IPS DF 6.9 (cell line): ENCODE data around the gene TMEM35A.

ENCODE experiments used
- DNase-seq: peaks from one replicate; pipeline ENCODE4 v3.0.0-alpha.2; 2013; ENCODE audit warnings: low read depth, low spot score
- H3K27ac ChIP-seq: one replicate; pipeline ENCODE4 v1.5.1; 2013; ENCODE audit warnings: low read length, control low read depth
- H3K27me3 ChIP-seq: 2 replicates; pipeline ENCODE4 v1.6.1; 2013; ENCODE audit warnings: mild to moderate bottlenecking, low read length; ENCODE audit not compliant: control insufficient read depth, insufficient read depth
- H3K36me3 ChIP-seq: 2 replicates; pipeline ENCODE4 v1.6.1; 2013; ENCODE audit warnings: low read length; ENCODE audit not compliant: control insufficient read depth, insufficient read depth
- H3K4me1 ChIP-seq: 2 replicates; pipeline ENCODE4 v1.6.1; 2013; ENCODE audit warnings: low read length; ENCODE audit not compliant: control insufficient read depth, insufficient read depth
- H3K4me3 ChIP-seq: 2 replicates; pipeline ENCODE4 v1.5.1; 2013; ENCODE audit warnings: mild to moderate bottlenecking, low read length
- H3K9me3 ChIP-seq: 2 replicates; pipeline ENCODE4 v1.6.1; 2013; ENCODE audit warnings: low read length, inconsistent platforms; ENCODE audit not compliant: control insufficient read depth, insufficient read depth
- WGBS: extraction: QIAGEN DNeasy Blood & Tissue Kit; methylation state at CpG from one replicate; pipeline ENCODE4 v1.1.7; 2013; ENCODE audit warnings: mixed read lengths, missing lambda C conversion rate; ENCODE audit not compliant: insufficient read length, insufficient coverage; 5-methylcytosine and 5-hydroxymethylcytosine counted together

Gene TMEM35A

GRCh38 chrX:101079736-101080270, 1.1 kb downstream of the TMEM35A start:
- H3K27me3 ChIP-seq = no peaks in the 10 kb centered on the region
- no peaks in the 10 kb centered on the region for H3K4me1 ChIP-seq
- no peaks in the 10 kb centered on the region for H3K9me3 ChIP-seq
- WGBS = no CpG with 5 or more reads among the region's 8 CpGs
- DNase-seq = no peak
- no peaks in the 10 kb centered on the region for H3K36me3 ChIP-seq
- H3K27ac ChIP-seq = no peak overlapping the region
- no peak overlapping the region; the same call in 1 of the 2 replicates for H3K4me3 ChIP-seq

GRCh38 chrX:101080326-101081124, 1.8 kb downstream of the TMEM35A start:
- no peak overlapping the region for H3K4me3 ChIP-seq
- H3K4me1 ChIP-seq = no peaks in the 10 kb centered on the region
- H3K27me3 ChIP-seq = no peaks in the 10 kb centered on the region
- no peaks in the 10 kb centered on the region for H3K36me3 ChIP-seq
- WGBS = no CpG with 5 or more reads among the region's 3 CpGs
- H3K27ac ChIP-seq = no peak overlapping the region
- no peak for DNase-seq
- H3K9me3 ChIP-seq = no peaks in the 10 kb centered on the region

GRCh38 chrX:101081231-101081630, 2.6 kb downstream of the TMEM35A start:
- no CpG with 5 or more reads among the region's 3 CpGs for WGBS
- no peaks in the 10 kb centered on the region for H3K9me3 ChIP-seq

GRCh38 chrX:101091817-101092216, 13.1 kb downstream of the TMEM35A start:
- no peaks in the 10 kb centered on the region for H3K4me1 ChIP-seq
- no CpG with 5 or more reads among the region's 1 CpG for WGBS
- no peaks in the 10 kb centered on the region for H3K36me3 ChIP-seq
- no peaks in the 10 kb centered on the region for H3K9me3 ChIP-seq
- H3K4me3 ChIP-seq = no peak overlapping the region
- H3K27me3 ChIP-seq = no peaks in the 10 kb centered on the region
- H3K27ac ChIP-seq = no peak overlapping the region
- no peak for DNase-seq

More at GRCh38 chrX:101081231-101081630, 2.6 kb downstream of the TMEM35A start:
- Histone ChIP-seq H3K4me1 (no peaks in the 10 kb centered on the region), H3K27me3 (no peaks in the 10 kb centered on the region), H3K4me3 (no peak overlapping the region), H3K36me3 (no peaks in the 10 kb centered on the region), H3K27ac (no peak overlapping the region)
- DNase-seq = no peak

- WGBS = no CpG with 5 or more reads among the region's 48 CpGs
- DNase-seq = peak; percentile 47
- no peaks in the 10 kb centered on the region for H3K36me3 ChIP-seq
- no peaks in the 10 kb centered on the region for H3K9me3 ChIP-seq
- no peaks in the 10 kb centered on the region for H3K4me1 ChIP-seq
- H3K27me3 ChIP-seq = no peaks in the 10 kb centered on the region
- H3K27ac ChIP-seq = no peak within 1 kb of the TSS
- H3K4me3 ChIP-seq = peak within 1 kb of the TSS; percentile 68; the same call in 1 of the 2 replicates
Observed at GRCh38 chrX:101097546-101098453, 19.1 kb downstream of the TMEM35A start, which contains the start of gene CENPI. Gene CENPI, plus strand, starts transcription at chrX:101098204. Its CDS starts 2,867 bp downstream, at chrX:101101071.

- WGBS = no CpG with 5 or more reads among the region's 4 CpGs
- no peaks in the 10 kb centered on the region for H3K36me3 ChIP-seq
- no peaks in the 10 kb centered on the region for H3K27me3 ChIP-seq
- H3K4me1 ChIP-seq = no peaks in the 10 kb centered on the region
- no peaks in the 10 kb centered on the region for H3K9me3 ChIP-seq
- DNase-seq = no peak
- no peak overlapping the region for H3K4me3 ChIP-seq
- H3K27ac ChIP-seq = no peak overlapping the region
Observed at GRCh38 chrX:101108284-101108683, 29.6 kb downstream of the TMEM35A start.

GRCh38 chrX:101117701-101118100, 39.0 kb downstream of the TMEM35A start:
- H3K27me3 ChIP-seq = no peaks in the 10 kb centered on the region
- no CpG with 5 or more reads among the region's 3 CpGs for WGBS

GRCh38 chrX:101136235-101136634, 57.6 kb downstream of the TMEM35A start:
- Histone ChIP-seq H3K9me3 (no peaks in the 10 kb centered on the region), H3K27me3 (no peaks in the 10 kb centered on the region), H3K4me3 (no peak overlapping the region), H3K27ac (no peak overlapping the region), H3K4me1 (no peaks in the 10 kb centered on the region), H3K36me3 (no peaks in the 10 kb centered on the region)
- WGBS = no CpG with 5 or more reads among the region's 2 CpGs
- DNase-seq = no peak

More at GRCh38 chrX:101117701-101118100, 39.0 kb downstream of the TMEM35A start:
- Histone ChIP-seq H3K9me3 (no peaks in the 10 kb centered on the region), H3K36me3 (no peaks in the 10 kb centered on the region; the same call in 1 of the 2 replicates), H3K4me1 (no peaks in the 10 kb centered on the region), H3K4me3 (no peak overlapping the region), H3K27ac (no peak overlapping the region)
- no peak for DNase-seq
